ENCODE data around the gene FARS2.

DNA sequence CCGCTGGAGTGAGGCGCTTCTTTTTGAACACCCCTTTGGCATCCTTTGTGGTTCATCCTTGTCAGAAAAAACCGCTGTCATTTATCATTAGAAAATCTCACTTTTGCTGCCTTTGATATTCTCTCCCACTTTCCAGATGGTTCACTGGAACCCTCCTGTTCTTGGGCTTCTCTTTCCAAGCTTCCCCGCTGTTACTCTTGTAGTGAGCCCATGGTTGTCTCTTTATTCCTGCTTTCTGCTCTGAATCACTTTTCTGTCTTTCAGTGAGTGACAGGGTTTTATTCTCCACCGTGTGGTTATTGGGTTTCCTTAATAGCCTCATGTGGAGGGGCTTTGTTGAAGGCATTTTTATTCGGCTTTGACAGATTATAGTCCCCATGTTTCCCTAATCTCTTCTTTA, 117.0 kb downstream of the FARS2 start:
- TF ChIP-seq, protein P1, sequence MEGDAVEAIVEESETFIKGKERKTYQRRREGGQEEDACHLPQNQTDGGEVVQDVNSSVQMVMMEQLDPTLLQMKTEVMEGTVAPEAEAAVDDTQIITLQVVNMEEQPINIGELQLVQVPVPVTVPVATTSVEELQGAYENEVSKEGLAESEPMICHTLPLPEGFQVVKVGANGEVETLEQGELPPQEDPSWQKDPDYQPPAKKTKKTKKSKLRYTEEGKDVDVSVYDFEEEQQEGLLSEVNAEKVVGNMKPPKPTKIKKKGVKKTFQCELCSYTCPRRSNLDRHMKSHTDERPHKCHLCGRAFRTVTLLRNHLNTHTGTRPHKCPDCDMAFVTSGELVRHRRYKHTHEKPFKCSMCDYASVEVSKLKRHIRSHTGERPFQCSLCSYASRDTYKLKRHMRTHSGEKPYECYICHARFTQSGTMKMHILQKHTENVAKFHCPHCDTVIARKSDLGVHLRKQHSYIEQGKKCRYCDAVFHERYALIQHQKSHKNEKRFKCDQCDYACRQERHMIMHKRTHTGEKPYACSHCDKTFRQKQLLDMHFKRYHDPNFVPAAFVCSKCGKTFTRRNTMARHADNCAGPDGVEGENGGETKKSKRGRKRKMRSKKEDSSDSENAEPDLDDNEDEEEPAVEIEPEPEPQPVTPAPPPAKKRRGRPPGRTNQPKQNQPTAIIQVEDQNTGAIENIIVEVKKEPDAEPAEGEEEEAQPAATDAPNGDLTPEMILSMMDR (IDR thresholded peaks at IDR 0.05; ENCODE audit: borderline replicate concordance, extremely low read depth, low read length, poor library complexity, severe bottlenecking) = no peak
- no peak for TF ChIP-seq EZH2 (IDR thresholded peaks at IDR 0.05; ENCODE audit: borderline replicate concordance, low read depth, low read length, severe bottlenecking)
